ENCODE measurements around the gene ADCY3.

Gene ADCY3

GRCh38 chr2:24898122-24899109, 21.6 kb downstream of the ADCY3 start:
- TF ChIP-seq, protein P1, sequence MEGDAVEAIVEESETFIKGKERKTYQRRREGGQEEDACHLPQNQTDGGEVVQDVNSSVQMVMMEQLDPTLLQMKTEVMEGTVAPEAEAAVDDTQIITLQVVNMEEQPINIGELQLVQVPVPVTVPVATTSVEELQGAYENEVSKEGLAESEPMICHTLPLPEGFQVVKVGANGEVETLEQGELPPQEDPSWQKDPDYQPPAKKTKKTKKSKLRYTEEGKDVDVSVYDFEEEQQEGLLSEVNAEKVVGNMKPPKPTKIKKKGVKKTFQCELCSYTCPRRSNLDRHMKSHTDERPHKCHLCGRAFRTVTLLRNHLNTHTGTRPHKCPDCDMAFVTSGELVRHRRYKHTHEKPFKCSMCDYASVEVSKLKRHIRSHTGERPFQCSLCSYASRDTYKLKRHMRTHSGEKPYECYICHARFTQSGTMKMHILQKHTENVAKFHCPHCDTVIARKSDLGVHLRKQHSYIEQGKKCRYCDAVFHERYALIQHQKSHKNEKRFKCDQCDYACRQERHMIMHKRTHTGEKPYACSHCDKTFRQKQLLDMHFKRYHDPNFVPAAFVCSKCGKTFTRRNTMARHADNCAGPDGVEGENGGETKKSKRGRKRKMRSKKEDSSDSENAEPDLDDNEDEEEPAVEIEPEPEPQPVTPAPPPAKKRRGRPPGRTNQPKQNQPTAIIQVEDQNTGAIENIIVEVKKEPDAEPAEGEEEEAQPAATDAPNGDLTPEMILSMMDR (IDR thresholded peaks at IDR 0.05; ENCODE audit: low read depth, low read length) = no peak
- Histone ChIP-seq H3K27me3 (no peaks in the 10 kb centered on the region), H3K36me3 (peaks cover 7% of the 10 kb centered on the region), H3K4me3 (ENCODE audit: low read depth, low read length) (no peak overlapping the region), H3K9me3 (no peaks in the 10 kb centered on the region; the same call in 1 of the 2 replicates), H3K4me1 (no peaks in the 10 kb centered on the region)
- no peak for DNase-seq

DNA sequence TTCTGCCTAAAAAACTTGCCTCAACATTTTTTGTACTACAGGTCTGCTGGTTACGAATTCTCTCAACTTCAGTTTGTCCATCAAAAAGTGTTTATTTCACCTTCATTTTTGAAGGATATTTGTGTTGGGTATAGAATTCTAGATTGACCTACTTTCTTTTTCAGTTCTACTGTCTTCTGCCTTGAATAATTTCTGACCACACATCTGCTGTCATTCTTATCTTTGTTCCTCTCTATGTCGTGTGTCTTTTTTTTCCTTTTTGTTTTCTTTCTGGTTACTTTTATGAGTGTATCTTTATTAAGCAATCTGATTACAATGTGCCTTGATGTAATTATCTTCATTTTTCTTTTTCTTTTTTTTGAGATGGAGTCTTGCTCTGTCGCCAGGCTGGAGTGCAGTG, 25.3 kb downstream of the ADCY3 start:
- TF ChIP-seq, protein P1 (IDR thresholded peaks at IDR 0.05; ENCODE audit: low read depth, low read length) = no peak

GRCh38 chr2:24893934-24894333, 26.1 kb downstream of the ADCY3 start:
- H3K4me3 ChIP-seq (ENCODE audit: low read depth, low read length) = no peak overlapping the region
- H3K36me3 ChIP-seq = peaks cover 3% of the 10 kb centered on the region; the same call in 1 of the 2 replicates
- H3K4me1 ChIP-seq = no peaks in the 10 kb centered on the region
- H3K27me3 ChIP-seq = no peaks in the 10 kb centered on the region
- no peaks in the 10 kb centered on the region; the same call in 1 of the 2 replicates for H3K9me3 ChIP-seq
- DNase-seq = no peak
- TF ChIP-seq, protein P1 (IDR thresholded peaks at IDR 0.05; ENCODE audit: low read depth, low read length) = no peak

More for the DNA sequence above, 25.3 kb downstream of the ADCY3 start:
- Histone ChIP-seq H3K27me3 (no peaks in the 10 kb centered on the region), H3K36me3 (peaks cover 3% of the 10 kb centered on the region; the same call in 1 of the 2 replicates), H3K9me3 (no peaks in the 10 kb centered on the region; the same call in 1 of the 2 replicates), H3K4me3 (ENCODE audit: low read depth, low read length) (no peak overlapping the region), H3K4me1 (no peaks in the 10 kb centered on the region)
- no peak for DNase-seq

GRCh38 chr2:24892928-24893327, 27.1 kb downstream of the ADCY3 start:
- no peaks in the 10 kb centered on the region for H3K27me3 ChIP-seq
- H3K4me1 ChIP-seq = no peaks in the 10 kb centered on the region
- H3K9me3 ChIP-seq = no peaks in the 10 kb centered on the region; the same call in 1 of the 2 replicates
- TF ChIP-seq, protein P1 (IDR thresholded peaks at IDR 0.05; ENCODE audit: low read depth, low read length) = no peak
- no peak overlapping the region for H3K4me3 ChIP-seq (ENCODE audit: low read depth, low read length)
- no peak for DNase-seq
- peaks cover 4% of the 10 kb centered on the region for H3K36me3 ChIP-seq

GRCh38 chr2:24891201-24891600, 28.8 kb downstream of the ADCY3 start:
- no peaks in the 10 kb centered on the region; the same call in 1 of the 2 replicates for H3K9me3 ChIP-seq
- DNase-seq = no peak
- H3K4me1 ChIP-seq = no peaks in the 10 kb centered on the region
- H3K27me3 ChIP-seq = no peaks in the 10 kb centered on the region
- no peak overlapping the region for H3K4me3 ChIP-seq (ENCODE audit: low read depth, low read length)
- TF ChIP-seq, protein P1 (IDR thresholded peaks at IDR 0.05; ENCODE audit: low read depth, low read length) = no peak
- peaks cover 4% of the 10 kb centered on the region for H3K36me3 ChIP-seq

- TF ChIP-seq, protein P1 (IDR thresholded peaks at IDR 0.05; ENCODE audit: low read depth, low read length) = no peak
- Histone ChIP-seq H3K9me3 (no peaks in the 10 kb centered on the region), H3K36me3 (peaks cover 4% of the 10 kb centered on the region), H3K4me1 (no peaks in the 10 kb centered on the region), H3K4me3 (ENCODE audit: low read depth, low read length) (no peak overlapping the region), H3K27me3 (no peaks in the 10 kb centered on the region)
- no peak for DNase-seq
These were observed 30.8 kb downstream of the ADCY3 start for GRCh38 chr2:24889221-24889620.

Measured in BE2C (cell line).